MM.1S (cell line): Measurements from ENCODE around the gene GRAMD1B.

ENCODE experiments used
- DNase-seq: peaks from one replicate; pipeline ENCODE4 v3.0.0-alpha.2; 2015
- H2AFZ ChIP-seq: fragments of 300-600 bp; sonication (generic); 2 replicates; pipeline ENCODE4 v1.6.0; 2016; ENCODE audit warnings: antibody characterized with exemption, low read length
- H3F3A ChIP-seq: fragments of 300-600 bp; sonication (generic); 2 replicates; pipeline ENCODE4 v1.6.1; 2016; ENCODE audit warnings: mild to moderate bottlenecking, antibody characterized with exemption, low read length, moderate library complexity, mixed read lengths; ENCODE audit not compliant: insufficient read depth
- H3K27ac ChIP-seq: fragments of 300-600 bp; sonication (generic); 2 replicates; pipeline ENCODE4 v1.5.1; 2016; ENCODE audit warnings: mild to moderate bottlenecking, low read length
- H3K27me3 ChIP-seq: fragments of 300-600 bp; sonication (generic); replicated peaks from 2 replicates; pipeline ENCODE4 v1.6.0; 2016; ENCODE audit warnings: low read length; ENCODE audit not compliant: insufficient read depth
- H3K36me3 ChIP-seq: fragments of 300-600 bp; sonication (generic); replicated peaks from 2 replicates; pipeline ENCODE4 v1.6.1; 2016; ENCODE audit warnings: mild to moderate bottlenecking, low read length, mixed read lengths; ENCODE audit not compliant: insufficient read depth
- H3K4me1 ChIP-seq: fragments of 300-600 bp; sonication (generic); 2 replicates; pipeline ENCODE4 v1.6.1; 2016; ENCODE audit warnings: low read length, mixed read lengths
- H3K4me2 ChIP-seq: fragments of 300-600 bp; sonication (generic); 2 replicates; pipeline ENCODE4 v1.6.0; 2016; ENCODE audit warnings: low read depth, low read length
- H3K4me3 ChIP-seq: fragments of 300-600 bp; sonication (generic); 2 replicates; pipeline ENCODE4 v1.5.1; 2016; ENCODE audit warnings: low read length, mixed read lengths
- H3K79me2 ChIP-seq: fragments of 300-600 bp; sonication (generic); 2 replicates; pipeline ENCODE4 v1.6.1; 2016; ENCODE audit warnings: mixed run types, low read length, mixed read lengths
- H3K9ac ChIP-seq: fragments of 300-600 bp; sonication (generic); 2 replicates; pipeline ENCODE4 v1.6.1; 2016; ENCODE audit warnings: low read length, mixed read lengths
- H3K9me2 ChIP-seq: fragments of 300-600 bp; sonication (generic); replicated peaks from 2 replicates; pipeline ENCODE4 v1.6.1; 2016; ENCODE audit warnings: mild to moderate bottlenecking, low read length, mixed read lengths; ENCODE audit not compliant: insufficient read depth
- H3K9me3 ChIP-seq: fragments of 300-600 bp; sonication (generic); replicated peaks from 2 replicates; pipeline ENCODE4 v1.6.1; 2016; ENCODE audit warnings: mild to moderate bottlenecking, low read length, mixed read lengths; ENCODE audit not compliant: insufficient read depth
- H4K20me1 ChIP-seq: fragments of 300-600 bp; sonication (generic); 2 replicates; pipeline ENCODE4 v1.6.1; 2016; ENCODE audit warnings: mild to moderate bottlenecking, low read length, moderate library complexity, mixed read lengths; ENCODE audit not compliant: insufficient read depth
- CTCF ChIP-seq: fragments of 300-600 bp; sonication (generic); IDR thresholded peaks from 2 replicates; pipeline ENCODE4 v1.5.1; 2016; ENCODE audit warnings: antibody characterized with exemption, low read length, mixed read lengths
- EZH2 ChIP-seq: fragments of 300-600 bp; sonication (generic); optimal IDR thresholded peaks from 2 replicates; pipeline ENCODE3; 2017; ENCODE audit warnings: low read depth, mild to moderate bottlenecking, antibody characterized with exemption, low read length, mixed read lengths
- EZH2phosphoT487 ChIP-seq: fragments of 300-600 bp; sonication (generic); IDR thresholded peaks from 2 replicates; pipeline ENCODE4 v1.6.1; 2018; ENCODE audit warnings: antibody characterized with exemption, low read length

Gene GRAMD1B

GRCh38 chr11:123521930-123522329 lies 91.9 kb downstream of the GRAMD1B start:
- Histone ChIP-seq H2AFZ (no peak overlapping the region), H3K9me2 (no peaks in the 10 kb centered on the region), H4K20me1 (no peaks in the 10 kb centered on the region), H3K27ac (no peak overlapping the region), H3K4me2 (no peak overlapping the region), H3K27me3 (no peaks in the 10 kb centered on the region), H3K36me3 (no peaks in the 10 kb centered on the region), H3K4me1 (no peaks in the 10 kb centered on the region), H3K4me3 (no peak overlapping the region), H3K9me3 (no peaks in the 10 kb centered on the region), H3F3A (no peaks in the 10 kb centered on the region), H3K9ac (no peak overlapping the region), H3K79me2 (no peaks in the 10 kb centered on the region)
- TF ChIP-seq EZH2phosphoT487 (no peak), CTCF (no peak), EZH2 (no peak)
- no peak for DNase-seq

- H3K36me3 ChIP-seq = no peaks in the 10 kb centered on the region
- H3K79me2 ChIP-seq = no peaks in the 10 kb centered on the region
These were observed 93.5 kb downstream of the GRAMD1B start for GRCh38 chr11:123523539-123523938.

GRCh38 chr11:123525097-123525496 lies 95.0 kb downstream of the GRAMD1B start:
- Histone ChIP-seq H3K4me1 (no peaks in the 10 kb centered on the region), H3K4me3 (no peak overlapping the region), H3K9me3 (no peaks in the 10 kb centered on the region), H3K79me2 (no peaks in the 10 kb centered on the region), H3K27me3 (no peaks in the 10 kb centered on the region), H2AFZ (no peak overlapping the region), H3K9me2 (no peaks in the 10 kb centered on the region), H3K9ac (no peak overlapping the region), H4K20me1 (no peaks in the 10 kb centered on the region), H3K4me2 (no peak overlapping the region), H3F3A (no peaks in the 10 kb centered on the region), H3K36me3 (no peaks in the 10 kb centered on the region), H3K27ac (no peak overlapping the region)
- DNase-seq = no peak
- TF ChIP-seq CTCF (no peak), EZH2 (no peak), EZH2phosphoT487 (no peak)

More at GRCh38 chr11:123523539-123523938, 93.5 kb downstream of the GRAMD1B start:
- H3K27me3 ChIP-seq = no peaks in the 10 kb centered on the region
- no peak overlapping the region for H3K9ac ChIP-seq
- DNase-seq = no peak
- no peaks in the 10 kb centered on the region for H3K9me2 ChIP-seq
- no peaks in the 10 kb centered on the region for H3K4me1 ChIP-seq
- no peaks in the 10 kb centered on the region for H4K20me1 ChIP-seq
- no peak overlapping the region for H3K27ac ChIP-seq
- H3K4me2 ChIP-seq = no peak overlapping the region
- no peak overlapping the region for H3K4me3 ChIP-seq
- no peaks in the 10 kb centered on the region for H3F3A ChIP-seq
- no peaks in the 10 kb centered on the region for H3K9me3 ChIP-seq
- no peak for TF ChIP-seq EZH2phosphoT487
- TF ChIP-seq EZH2 = no peak
- no peak for TF ChIP-seq CTCF
- no peak overlapping the region for H2AFZ ChIP-seq
